ENCODE results near the gene RAMP1.

Gene RAMP1

DNA sequence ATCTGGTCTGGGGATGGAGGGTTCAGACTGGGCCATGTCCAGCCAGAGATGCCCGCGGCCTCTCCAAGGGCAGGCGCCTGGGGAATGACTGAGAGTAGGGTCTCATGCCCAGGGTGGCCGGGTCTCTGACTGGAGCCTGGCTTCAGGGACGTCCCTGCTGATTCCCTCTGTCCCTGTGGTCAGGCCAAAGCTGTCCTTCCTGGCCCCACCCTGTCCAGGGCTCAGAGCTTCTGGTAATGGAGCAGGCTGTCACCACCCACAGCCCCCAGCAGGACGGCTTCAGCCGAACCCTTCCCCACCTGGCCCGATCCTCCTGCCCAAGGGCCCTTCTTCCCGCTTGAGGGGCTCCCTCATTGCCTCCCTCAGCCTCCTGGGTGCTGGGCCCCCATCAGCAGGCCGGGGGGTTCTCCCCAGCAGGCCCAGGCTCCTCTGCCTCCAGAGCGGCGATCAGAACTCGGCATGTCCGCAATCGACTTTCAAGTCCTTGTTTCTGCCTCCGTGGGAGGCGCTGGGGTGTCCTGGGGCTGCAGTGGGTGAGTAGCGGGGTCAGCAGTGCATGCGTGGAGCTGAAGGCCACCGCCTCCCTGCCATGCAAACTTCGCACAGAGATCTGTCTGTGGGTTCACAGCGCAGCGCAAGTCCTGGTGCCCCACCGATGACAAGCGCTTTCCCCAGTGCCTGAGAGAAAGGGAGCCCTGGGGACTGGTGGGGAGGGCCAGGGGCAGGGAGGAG is 18.3 kb downstream of the RAMP1 start:
- TF ChIP-seq, protein P1, sequence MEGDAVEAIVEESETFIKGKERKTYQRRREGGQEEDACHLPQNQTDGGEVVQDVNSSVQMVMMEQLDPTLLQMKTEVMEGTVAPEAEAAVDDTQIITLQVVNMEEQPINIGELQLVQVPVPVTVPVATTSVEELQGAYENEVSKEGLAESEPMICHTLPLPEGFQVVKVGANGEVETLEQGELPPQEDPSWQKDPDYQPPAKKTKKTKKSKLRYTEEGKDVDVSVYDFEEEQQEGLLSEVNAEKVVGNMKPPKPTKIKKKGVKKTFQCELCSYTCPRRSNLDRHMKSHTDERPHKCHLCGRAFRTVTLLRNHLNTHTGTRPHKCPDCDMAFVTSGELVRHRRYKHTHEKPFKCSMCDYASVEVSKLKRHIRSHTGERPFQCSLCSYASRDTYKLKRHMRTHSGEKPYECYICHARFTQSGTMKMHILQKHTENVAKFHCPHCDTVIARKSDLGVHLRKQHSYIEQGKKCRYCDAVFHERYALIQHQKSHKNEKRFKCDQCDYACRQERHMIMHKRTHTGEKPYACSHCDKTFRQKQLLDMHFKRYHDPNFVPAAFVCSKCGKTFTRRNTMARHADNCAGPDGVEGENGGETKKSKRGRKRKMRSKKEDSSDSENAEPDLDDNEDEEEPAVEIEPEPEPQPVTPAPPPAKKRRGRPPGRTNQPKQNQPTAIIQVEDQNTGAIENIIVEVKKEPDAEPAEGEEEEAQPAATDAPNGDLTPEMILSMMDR (conservative IDR thresholded peaks at IDR 0.05) = no peak
- no peak overlapping the region; the same call in 1 of the 2 replicates for H3K27ac ChIP-seq

DNA sequence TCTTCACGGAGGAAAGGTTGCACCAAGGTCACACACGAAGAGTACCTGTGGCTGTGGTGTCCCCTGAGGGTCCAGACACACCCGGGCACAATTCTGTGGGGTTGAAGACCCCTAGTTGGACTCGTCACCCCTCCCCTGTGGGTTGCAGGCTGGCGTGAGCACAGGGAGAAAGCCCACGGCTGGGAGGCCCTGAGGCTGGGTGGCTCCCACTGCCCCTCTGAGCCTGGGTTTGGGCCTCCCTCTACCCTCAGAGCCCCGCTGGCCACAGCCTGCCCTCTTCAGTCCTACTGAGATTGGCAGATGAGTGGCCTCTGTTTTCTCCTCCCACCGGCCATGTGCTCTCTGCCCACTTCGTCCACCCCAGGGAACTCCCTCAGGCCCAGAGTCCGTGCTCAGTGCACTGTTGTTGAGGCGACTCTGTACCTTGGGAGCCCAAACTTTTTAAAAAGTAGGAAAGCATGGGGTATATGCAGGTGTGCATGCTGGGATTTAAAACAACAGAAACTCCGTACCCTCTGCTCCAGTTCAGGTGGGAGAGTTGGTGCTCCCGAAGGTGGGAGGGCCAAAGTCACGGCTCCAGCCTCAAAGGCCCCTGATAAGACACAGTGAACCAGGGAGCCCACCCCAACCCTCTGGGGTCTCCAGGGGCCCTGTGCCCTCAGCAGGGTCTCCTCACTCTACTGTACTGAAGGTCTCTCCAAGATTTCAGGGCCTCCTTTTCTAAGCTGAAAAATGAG is 19.1 kb downstream of the RAMP1 start:
- no peak overlapping the region for H3K27ac ChIP-seq
- TF ChIP-seq, protein P1 (conservative IDR thresholded peaks at IDR 0.05) = no peak

- TF ChIP-seq, protein P1 (conservative IDR thresholded peaks at IDR 0.05) = no peak
- H3K27ac ChIP-seq = no peak overlapping the region
Measured at GRCh38 chr2:237879058-237879430, 19.6 kb downstream of the RAMP1 start.

DNA sequence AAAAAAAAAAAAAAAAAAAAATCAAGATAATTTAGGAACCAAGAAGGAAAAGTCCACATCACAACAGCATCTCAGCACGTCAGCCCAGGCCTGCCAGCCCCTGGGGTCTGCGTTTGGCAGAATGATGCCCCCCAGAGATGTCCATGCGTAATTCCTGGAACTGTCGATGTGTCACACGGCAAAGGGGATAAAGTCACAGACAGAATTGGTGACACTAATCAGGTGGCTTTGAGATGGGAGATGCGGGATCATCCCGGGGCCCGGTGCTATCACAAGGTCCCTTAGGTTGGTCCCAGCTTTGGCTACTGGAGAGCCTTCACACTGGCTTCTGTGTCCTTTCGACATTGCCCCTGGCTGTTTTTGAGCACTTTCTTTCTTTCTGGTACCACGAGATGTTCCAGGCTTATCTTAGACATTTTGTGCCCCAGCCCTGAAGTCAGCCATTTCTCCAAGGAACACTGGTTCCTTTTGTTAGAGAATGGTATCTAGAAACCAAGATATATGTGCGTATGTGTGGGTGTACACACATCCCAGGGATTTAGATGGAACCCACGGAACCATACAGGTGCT is 20.7 kb downstream of the RAMP1 start:
- TF ChIP-seq, protein P1 (conservative IDR thresholded peaks at IDR 0.05) = no peak
- H3K27ac ChIP-seq = no peak overlapping the region

DNA sequence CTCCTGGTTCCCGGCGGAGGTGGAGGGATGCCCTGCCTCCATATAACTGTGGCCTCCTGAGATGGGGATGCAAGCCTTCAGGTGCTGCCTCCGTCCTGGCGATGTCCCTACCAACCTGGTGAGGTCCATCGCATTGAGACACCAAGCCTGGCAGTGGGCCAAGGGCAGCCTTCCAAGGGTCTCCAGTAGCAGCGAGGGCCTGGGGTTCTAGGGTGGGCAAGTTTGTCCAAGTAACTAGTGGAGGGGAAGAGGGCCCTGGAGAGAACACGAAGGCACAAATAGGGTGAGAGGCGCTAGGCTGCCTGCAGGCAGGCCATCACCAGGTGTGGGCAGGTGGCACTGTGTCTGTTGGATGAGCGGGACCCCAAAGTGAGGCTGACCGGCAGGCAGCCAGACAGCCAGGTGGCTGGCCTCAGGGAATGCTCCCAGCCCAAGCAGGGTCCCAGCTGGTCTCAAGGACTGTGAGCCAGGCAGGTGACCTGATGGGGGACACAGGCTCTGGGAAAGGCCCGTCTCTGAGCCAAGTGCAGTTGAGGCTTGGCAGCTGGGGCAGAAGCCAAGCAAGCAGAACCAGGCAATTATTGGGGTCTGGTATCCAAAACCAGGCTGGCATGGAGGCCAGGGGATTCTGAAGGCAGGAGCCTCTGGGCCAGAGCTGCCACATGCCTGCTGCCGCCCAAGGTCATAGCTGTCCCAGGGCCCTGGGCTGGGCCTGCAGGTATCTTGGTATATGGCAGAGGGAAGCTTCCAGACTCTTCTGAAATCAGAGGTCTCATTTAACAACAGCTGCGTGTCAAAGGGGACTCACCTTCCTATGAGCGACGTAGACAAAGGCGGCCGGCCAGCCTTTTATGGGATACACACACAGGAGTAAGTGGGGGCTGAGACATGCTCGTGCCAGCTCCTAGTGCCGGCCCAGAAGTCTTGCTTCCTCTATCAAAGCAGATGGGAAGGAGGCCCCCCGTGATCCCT is 23.4 kb downstream of the RAMP1 start:
- TF ChIP-seq, protein P1 (conservative IDR thresholded peaks at IDR 0.05) = no peak
- no peak overlapping the region for H3K27ac ChIP-seq

GRCh38 chr2:237883951-237884446 is 24.6 kb downstream of the RAMP1 start:
- TF ChIP-seq, protein P1 (conservative IDR thresholded peaks at IDR 0.05) = no peak
- no peak overlapping the region for H3K27ac ChIP-seq
